PC-9 (cell line): ENCODE measurements around the gene PTTG1IP2. TPM values are rescaled to one million over a fixed set of nuclear protein-coding genes. Genes with fewer than 3 reads are reported as not detected.

Experiments used
- BruUV-seq: library from RNA; stranded (reverse); fragments of 400-500 nt; replicated peaks from 2 replicates; lab custom pipeline; 2021; lab: Mats Ljungman, UMichigan
- CTCF ChIA-PET: fragments of 300-600 bp; sonication (Branson Sonifier 250); formaldehyde crosslinking; loops from one replicate; lab custom pipeline; 2022; ENCODE audit warnings: antibody characterized with exemption; lab: Charles Lee
- POLR2A ChIA-PET: fragments of 300-600 bp; sonication (Branson Sonifier 250); formaldehyde crosslinking; loops from one replicate; lab custom pipeline; 2022; ENCODE audit warnings: antibody characterized with exemption; ENCODE audit not compliant: unreplicated experiment; lab: Charles Lee
- DNase-seq, 2 experiments: peaks; one replicate each; pipeline versions ENCODE4 v3.0.0 to v3.0.0-alpha.2; 2015 to 2022; ENCODE audit warnings: mixed read lengths in 1 of 2
- H2AFZ ChIP-seq: fragments of 200-600 bp; sonication (generic); 2 replicates; pipeline ENCODE4 v1.8.1; 2017; ENCODE audit warnings: antibody characterized with exemption
- H3F3A ChIP-seq: fragments of 200-600 bp; sonication (generic); 2 replicates; pipeline ENCODE4 v1.8.1; 2017; ENCODE audit warnings: antibody characterized with exemption, mild to moderate bottlenecking, low read depth; ENCODE audit not compliant: insufficient read depth
- H3K27ac ChIP-seq: fragments of 200-600 bp; sonication (generic); 2 replicates; pipeline ENCODE4 v1.6.1; 2016; ENCODE audit warnings: mixed run types
- H3K27me3 ChIP-seq: fragments of 200-600 bp; sonication (generic); 2 replicates; pipeline ENCODE4 v1.6.1; 2016; ENCODE audit warnings: low read depth, mixed run types; ENCODE audit not compliant: insufficient read depth
- H3K36me3 ChIP-seq: fragments of 200-600 bp; sonication (generic); 2 replicates; pipeline ENCODE4 v1.6.1; 2016; ENCODE audit warnings: low read depth, mixed run types
- H3K4me1 ChIP-seq: fragments of 200-600 bp; sonication (generic); replicated peaks from 2 replicates; pipeline ENCODE4 v1.6.1; 2016; ENCODE audit warnings: mixed run types; ENCODE audit not compliant: insufficient read depth
- H3K4me2 ChIP-seq: fragments of 200-600 bp; sonication (generic); 2 replicates; pipeline ENCODE4 v1.6.1; 2017; ENCODE audit warnings: mixed run types
- H3K4me3 ChIP-seq: fragments of 200-600 bp; sonication (generic); 2 replicates; pipeline ENCODE4 v1.6.1; 2016; ENCODE audit warnings: mixed run types
- H3K79me2 ChIP-seq: fragments of 200-600 bp; sonication (generic); 2 replicates; pipeline ENCODE4 v1.6.1; 2017; ENCODE audit warnings: low read depth, mixed run types
- H3K9me2 ChIP-seq: fragments of 200-600 bp; sonication (generic); 2 replicates; pipeline ENCODE4 v1.8.1; 2017; ENCODE audit warnings: mild to moderate bottlenecking; ENCODE audit not compliant: insufficient read depth
- H3K9me3 ChIP-seq: fragments of 200-600 bp; sonication (generic); 2 replicates; pipeline ENCODE4 v1.8.1; 2016; ENCODE audit warnings: low read depth; ENCODE audit not compliant: insufficient read depth
- H4K20me1 ChIP-seq: fragments of 200-600 bp; sonication (generic); 2 replicates; pipeline ENCODE4 v1.8.1; 2017; ENCODE audit not compliant: insufficient read depth
- CTCF ChIP-seq: fragments of 200-600 bp; sonication (generic); conservative IDR thresholded peaks from 2 replicates; pipeline ENCODE4 v1.6.1; 2017; ENCODE audit warnings: mixed run types, antibody characterized with exemption, mild to moderate bottlenecking, moderate library complexity
- EZH2 ChIP-seq: fragments of 200-600 bp; sonication (generic); IDR thresholded peaks from 2 replicates; pipeline ENCODE4 v1.8.0; 2017; ENCODE audit warnings: antibody characterized with exemption, low read depth
- intact Hi-C: fragments of 100-400 bp; cut with micrococcal nuclease; formaldehyde crosslinking; loops from one replicate; pipeline ENCODE4 v1.10.0; 2022; ENCODE audit not compliant: unreplicated experiment
- total RNA-seq: library from RNA; stranded (reverse); gene quantifications from 2 replicates; pipeline ENCODE4 v1.2.3, GENCODE V29; 2021

PTTG1IP2 gene
- total RNA-seq, 1 experiment from 2014 or later: not detected

- Histone ChIP-seq H3K27me3 (no peaks in the 10 kb centered on the region), H3K4me1 (no peaks in the 10 kb centered on the region), H3F3A (no peaks in the 10 kb centered on the region), H3K9me3 (no peaks in the 10 kb centered on the region), H4K20me1 (no peaks in the 10 kb centered on the region), H3K36me3 (no peaks in the 10 kb centered on the region), H2AFZ (no peak overlapping the region), H3K4me2 (no peak overlapping the region), H3K9me2 (no peaks in the 10 kb centered on the region), H3K79me2 (no peaks in the 10 kb centered on the region), H3K4me3 (no peak overlapping the region), H3K27ac (no peak overlapping the region)
- no TSS peak for BruUV-seq
- no peak for TF ChIP-seq EZH2
- no peak for TF ChIP-seq CTCF
- intact Hi-C loops: no loop called here
- DNase-seq: no peak
- ChIA-PET POLR2A (no interaction called here), CTCF (no interaction called here)
Observed at GRCh38 chr7:90492250-90492649, 22.8 kb downstream of the PTTG1IP2 start.

DNA sequence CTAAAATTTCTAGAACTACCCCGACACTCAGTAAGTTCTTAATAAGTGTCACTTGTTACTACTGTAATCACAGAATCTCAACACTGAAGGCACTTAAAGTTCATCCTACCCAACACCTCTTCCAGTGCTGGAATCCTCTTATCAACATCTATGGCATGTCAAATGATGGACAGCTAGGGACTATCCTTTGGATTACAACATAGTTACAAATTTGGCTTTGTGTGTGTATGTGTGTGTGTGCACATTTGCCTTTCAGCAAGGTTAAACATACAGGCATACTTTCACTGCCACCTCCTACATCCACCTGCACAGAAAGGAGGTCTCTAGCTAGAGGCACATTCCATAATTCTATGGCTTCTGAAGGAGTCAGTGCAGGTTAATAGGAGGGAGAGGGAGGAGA is 25.8 kb downstream of the PTTG1IP2 start:
- ChIA-PET POLR2A (no interaction called here), CTCF (no interaction called here)
- Histone ChIP-seq H3K9me3 (no peaks in the 10 kb centered on the region), H3K4me2 (no peak overlapping the region), H2AFZ (no peak overlapping the region), H3K4me1 (no peaks in the 10 kb centered on the region), H4K20me1 (no peaks in the 10 kb centered on the region), H3K36me3 (no peaks in the 10 kb centered on the region), H3K4me3 (no peak overlapping the region), H3K27me3 (no peaks in the 10 kb centered on the region), H3F3A (no peaks in the 10 kb centered on the region), H3K27ac (no peak overlapping the region), H3K79me2 (no peaks in the 10 kb centered on the region), H3K9me2 (no peaks in the 10 kb centered on the region)
- BruUV-seq: no TSS peak
- no peak for DNase-seq
- intact Hi-C loops: no loop called here
- TF ChIP-seq EZH2 (no peak), CTCF (no peak)

- Histone ChIP-seq H3K79me2 (no peaks in the 10 kb centered on the region), H3K4me3 (no peak overlapping the region), H3K4me2 (no peak overlapping the region), H2AFZ (no peak overlapping the region), H3F3A (no peaks in the 10 kb centered on the region), H3K27me3 (no peaks in the 10 kb centered on the region), H3K4me1 (no peaks in the 10 kb centered on the region), H3K9me3 (no peaks in the 10 kb centered on the region), H3K27ac (no peak overlapping the region), H4K20me1 (no peaks in the 10 kb centered on the region), H3K9me2 (no peaks in the 10 kb centered on the region; the same call in 1 of the 2 replicates), H3K36me3 (no peaks in the 10 kb centered on the region)
- POLR2A ChIA-PET: no interaction called here
- intact Hi-C loops: no loop called here
- DNase-seq: no peak
- TF ChIP-seq EZH2 (no peak), CTCF (no peak)
- BruUV-seq: no TSS peak
- CTCF ChIA-PET: no interaction called here
Observed at GRCh38 chr7:90502539-90502938, 33.1 kb downstream of the PTTG1IP2 start.
